ENCODE measurements around the gene FXYD1. TPM values are rescaled to one million over a fixed set of nuclear protein-coding genes. Genes with fewer than 3 reads are reported as not detected.

Gene FXYD1
- total and polyA plus RNA-seq, 2 experiments from 2014 or later, result 1.5 to 26.8 TPM

DNA sequence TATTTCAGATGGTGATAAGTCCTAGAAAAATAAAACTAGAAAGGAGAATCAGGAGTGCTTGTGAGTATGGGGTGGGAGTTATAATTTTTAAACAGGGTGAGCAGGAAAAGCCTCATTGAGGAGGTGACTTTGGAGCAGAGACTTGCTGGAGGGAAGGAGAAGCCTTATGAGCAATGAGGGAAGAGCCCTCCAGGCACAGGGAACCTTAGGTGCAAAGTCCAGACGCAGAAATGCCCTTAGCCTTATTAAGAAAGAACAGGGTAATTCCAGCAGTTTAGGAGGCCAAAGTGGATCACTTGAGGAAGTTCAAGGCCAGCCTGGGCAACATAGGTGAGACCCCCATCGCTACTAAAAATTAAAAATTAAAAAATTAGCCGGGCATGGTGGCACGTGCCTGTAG is 44.0 kb upstream of the FXYD1 start:
- no peaks in the 10 kb centered on the region for H3K9me2 ChIP-seq (ENCODE audit: insufficient read depth)
- no peaks in the 10 kb centered on the region for H3K27me3 ChIP-seq (ENCODE audit: insufficient read depth)
- no peak for DNase-seq (ENCODE audit: low spot score)
- Mint-ChIP-seq H3K4me3 (no peak overlapping the region; the same call in 2 of the 3 replicates), H3K27ac (no peak overlapping the region), H3K4me1 (peaks cover 12% of the 10 kb centered on the region), H3K27me3 (ENCODE audit: insufficient read depth, low read depth, poor library complexity) (peaks cover 2% of the 10 kb centered on the region), H3K36me3 (ENCODE audit: low read depth) (no peaks in the 10 kb centered on the region), H3K9me3 (no peaks in the 10 kb centered on the region)
- no peak overlapping the region for H3K4me3 ChIP-seq
- H3K27ac ChIP-seq (ENCODE audit: low read depth), result no peak overlapping the region
- TF ChIP-seq STAT1 (IDR thresholded peaks at IDR 0.05; ENCODE audit: unreplicated experiment), result no peak
- TF ChIP-seq, protein P1, sequence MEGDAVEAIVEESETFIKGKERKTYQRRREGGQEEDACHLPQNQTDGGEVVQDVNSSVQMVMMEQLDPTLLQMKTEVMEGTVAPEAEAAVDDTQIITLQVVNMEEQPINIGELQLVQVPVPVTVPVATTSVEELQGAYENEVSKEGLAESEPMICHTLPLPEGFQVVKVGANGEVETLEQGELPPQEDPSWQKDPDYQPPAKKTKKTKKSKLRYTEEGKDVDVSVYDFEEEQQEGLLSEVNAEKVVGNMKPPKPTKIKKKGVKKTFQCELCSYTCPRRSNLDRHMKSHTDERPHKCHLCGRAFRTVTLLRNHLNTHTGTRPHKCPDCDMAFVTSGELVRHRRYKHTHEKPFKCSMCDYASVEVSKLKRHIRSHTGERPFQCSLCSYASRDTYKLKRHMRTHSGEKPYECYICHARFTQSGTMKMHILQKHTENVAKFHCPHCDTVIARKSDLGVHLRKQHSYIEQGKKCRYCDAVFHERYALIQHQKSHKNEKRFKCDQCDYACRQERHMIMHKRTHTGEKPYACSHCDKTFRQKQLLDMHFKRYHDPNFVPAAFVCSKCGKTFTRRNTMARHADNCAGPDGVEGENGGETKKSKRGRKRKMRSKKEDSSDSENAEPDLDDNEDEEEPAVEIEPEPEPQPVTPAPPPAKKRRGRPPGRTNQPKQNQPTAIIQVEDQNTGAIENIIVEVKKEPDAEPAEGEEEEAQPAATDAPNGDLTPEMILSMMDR (conservative IDR thresholded peaks at IDR 0.05; ENCODE audit: low read depth in 2 of 2), result no peak
- TF ChIP-seq ZNF114 (CRISPR knock-in tag; IDR thresholded peaks at IDR 0.05), result no peak
- TF ChIP-seq, protein P2, sequence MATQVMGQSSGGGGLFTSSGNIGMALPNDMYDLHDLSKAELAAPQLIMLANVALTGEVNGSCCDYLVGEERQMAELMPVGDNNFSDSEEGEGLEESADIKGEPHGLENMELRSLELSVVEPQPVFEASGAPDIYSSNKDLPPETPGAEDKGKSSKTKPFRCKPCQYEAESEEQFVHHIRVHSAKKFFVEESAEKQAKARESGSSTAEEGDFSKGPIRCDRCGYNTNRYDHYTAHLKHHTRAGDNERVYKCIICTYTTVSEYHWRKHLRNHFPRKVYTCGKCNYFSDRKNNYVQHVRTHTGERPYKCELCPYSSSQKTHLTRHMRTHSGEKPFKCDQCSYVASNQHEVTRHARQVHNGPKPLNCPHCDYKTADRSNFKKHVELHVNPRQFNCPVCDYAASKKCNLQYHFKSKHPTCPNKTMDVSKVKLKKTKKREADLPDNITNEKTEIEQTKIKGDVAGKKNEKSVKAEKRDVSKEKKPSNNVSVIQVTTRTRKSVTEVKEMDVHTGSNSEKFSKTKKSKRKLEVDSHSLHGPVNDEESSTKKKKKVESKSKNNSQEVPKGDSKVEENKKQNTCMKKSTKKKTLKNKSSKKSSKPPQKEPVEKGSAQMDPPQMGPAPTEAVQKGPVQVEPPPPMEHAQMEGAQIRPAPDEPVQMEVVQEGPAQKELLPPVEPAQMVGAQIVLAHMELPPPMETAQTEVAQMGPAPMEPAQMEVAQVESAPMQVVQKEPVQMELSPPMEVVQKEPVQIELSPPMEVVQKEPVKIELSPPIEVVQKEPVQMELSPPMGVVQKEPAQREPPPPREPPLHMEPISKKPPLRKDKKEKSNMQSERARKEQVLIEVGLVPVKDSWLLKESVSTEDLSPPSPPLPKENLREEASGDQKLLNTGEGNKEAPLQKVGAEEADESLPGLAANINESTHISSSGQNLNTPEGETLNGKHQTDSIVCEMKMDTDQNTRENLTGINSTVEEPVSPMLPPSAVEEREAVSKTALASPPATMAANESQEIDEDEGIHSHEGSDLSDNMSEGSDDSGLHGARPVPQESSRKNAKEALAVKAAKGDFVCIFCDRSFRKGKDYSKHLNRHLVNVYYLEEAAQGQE (IDR thresholded peaks at IDR 0.05; ENCODE audit: unreplicated experiment), result no peak
- no peak for TF ChIP-seq POLR2AphosphoS5 (IDR thresholded peaks at IDR 0.05; ENCODE audit: low read depth)
- no peak for TF ChIP-seq ZNF331 (CRISPR knock-in tag; IDR thresholded peaks at IDR 0.05; ENCODE audit: low read depth)
- peaks cover 12% of the 10 kb centered on the region for H3K4me1 ChIP-seq (ENCODE audit: insufficient read depth)
- no peak overlapping the region for H3K4me2 ChIP-seq
- 0 out of 2 replicates have a peak, but pooled peaks cover 3% of the 10 kb centered on the region for H3F3A ChIP-seq (replicated peaks; ENCODE audit: low read depth)
- no peaks in the 10 kb centered on the region for H4K20me1 ChIP-seq (replicated peaks; ENCODE audit: insufficient read depth)
- no peak overlapping the region for H2AFZ ChIP-seq
- ATAC-seq, result no peak
- no peaks in the 10 kb centered on the region for H3K79me2 ChIP-seq (replicated peaks; ENCODE audit: insufficient read depth)
- H3K36me3 ChIP-seq (ENCODE audit: insufficient read depth), result no peaks in the 10 kb centered on the region

DNA sequence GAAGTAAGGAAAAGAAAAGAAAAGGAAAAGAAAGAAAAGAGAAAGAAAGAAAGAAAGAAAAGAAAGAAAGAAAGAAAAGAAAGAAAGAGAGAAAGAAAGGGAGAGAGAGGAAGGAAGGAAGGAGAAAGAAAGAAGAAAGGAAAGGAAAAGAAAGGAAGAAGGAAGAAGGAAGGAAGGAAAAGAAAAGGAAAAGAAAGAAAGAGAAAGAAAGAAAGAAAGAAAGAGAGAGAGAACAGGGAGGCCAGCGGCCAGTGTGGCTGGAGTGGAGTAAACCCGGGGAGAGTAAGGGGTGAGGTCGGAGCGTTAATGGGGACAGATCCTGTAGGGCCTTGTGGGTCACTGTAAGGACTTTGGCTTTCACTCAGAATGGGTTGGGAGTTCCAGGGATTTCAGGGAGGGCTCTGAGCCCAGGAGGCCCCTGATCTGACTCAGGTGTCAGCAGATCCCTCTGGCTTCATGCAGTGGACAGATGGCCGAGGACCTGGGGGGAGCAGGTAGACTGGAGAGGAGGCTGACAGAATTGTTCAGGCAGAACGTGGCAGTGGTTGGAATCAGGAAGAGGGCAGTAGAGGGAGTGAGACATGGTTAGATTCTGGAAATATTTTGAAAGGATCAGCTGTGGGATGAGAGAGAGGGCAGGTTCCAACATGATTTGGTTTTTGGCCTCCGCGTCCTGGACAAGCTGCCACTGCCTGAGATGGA is 42.8 kb upstream of the FXYD1 start:
- Mint-ChIP-seq H3K4me1 (peaks cover 4% of the 10 kb centered on the region), H3K27me3 (ENCODE audit: insufficient read depth, low read depth, poor library complexity) (no peaks in the 10 kb centered on the region), H3K4me3 (no peak overlapping the region), H3K27ac (no peak overlapping the region), H3K36me3 (ENCODE audit: low read depth) (no peaks in the 10 kb centered on the region), H3K9me3 (no peaks in the 10 kb centered on the region)
- H3K4me3 ChIP-seq, result no peak overlapping the region
- H3K79me2 ChIP-seq (replicated peaks; ENCODE audit: insufficient read depth), result no peaks in the 10 kb centered on the region
- ATAC-seq (peak; percentile 16; the same call in 2 of the 3 replicates), DNase-seq (ENCODE audit: low spot score) (no peak)
- 0 out of 2 replicates have a peak, but pooled peaks cover 3% of the 10 kb centered on the region for H3F3A ChIP-seq (replicated peaks; ENCODE audit: low read depth)
- no peak overlapping the region for H3K4me2 ChIP-seq
- H3K9me2 ChIP-seq (ENCODE audit: insufficient read depth), result no peaks in the 10 kb centered on the region
- no peaks in the 10 kb centered on the region for H4K20me1 ChIP-seq (replicated peaks; ENCODE audit: insufficient read depth)
- no peaks in the 10 kb centered on the region for H3K27me3 ChIP-seq (ENCODE audit: insufficient read depth)
- H3K27ac ChIP-seq (ENCODE audit: low read depth), result no peak overlapping the region
- no peaks in the 10 kb centered on the region for H3K36me3 ChIP-seq (ENCODE audit: insufficient read depth)
- no peak overlapping the region for H2AFZ ChIP-seq
- H3K4me1 ChIP-seq (ENCODE audit: insufficient read depth), result peaks cover 5% of the 10 kb centered on the region
- no peak for TF ChIP-seq ZNF331 (CRISPR knock-in tag; IDR thresholded peaks at IDR 0.05; ENCODE audit: low read depth)
- TF ChIP-seq CREB1 (CRISPR knock-in tag; IDR thresholded peaks at IDR 0.05; ENCODE audit: low read depth), result no peak
- TF ChIP-seq EZH2phosphoT487 (IDR thresholded peaks at IDR 0.05; ENCODE audit: unreplicated experiment), result no peak
- no peak for TF ChIP-seq ZNF114 (CRISPR knock-in tag; IDR thresholded peaks at IDR 0.05)
- TF ChIP-seq POLR2AphosphoS5 (IDR thresholded peaks at IDR 0.05; ENCODE audit: low read depth), result no peak
- TF ChIP-seq, protein P2 (IDR thresholded peaks at IDR 0.05; ENCODE audit: unreplicated experiment), result no peak
- no peak for TF ChIP-seq NANOG (IDR thresholded peaks at IDR 0.05; ENCODE audit: borderline replicate concordance)
- TF ChIP-seq JUNB (IDR thresholded peaks at IDR 0.05; ENCODE audit: unreplicated experiment), result no peak
- no peak for TF ChIP-seq EZH2 (IDR thresholded peaks at IDR 0.05; ENCODE audit: low read depth, unreplicated experiment)
- TF ChIP-seq, protein P3, sequence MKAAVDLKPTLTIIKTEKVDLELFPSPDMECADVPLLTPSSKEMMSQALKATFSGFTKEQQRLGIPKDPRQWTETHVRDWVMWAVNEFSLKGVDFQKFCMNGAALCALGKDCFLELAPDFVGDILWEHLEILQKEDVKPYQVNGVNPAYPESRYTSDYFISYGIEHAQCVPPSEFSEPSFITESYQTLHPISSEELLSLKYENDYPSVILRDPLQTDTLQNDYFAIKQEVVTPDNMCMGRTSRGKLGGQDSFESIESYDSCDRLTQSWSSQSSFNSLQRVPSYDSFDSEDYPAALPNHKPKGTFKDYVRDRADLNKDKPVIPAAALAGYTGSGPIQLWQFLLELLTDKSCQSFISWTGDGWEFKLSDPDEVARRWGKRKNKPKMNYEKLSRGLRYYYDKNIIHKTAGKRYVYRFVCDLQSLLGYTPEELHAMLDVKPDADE (IDR thresholded peaks at IDR 0.05), result no peak
